Measurements from ENCODE around the gene DKK3.

The DKK3 gene

GRCh38 chr11:11981840-11982239, 26.6 kb downstream of the DKK3 start:
- DNase-seq (ENCODE audit: low read depth in 2 of 2), result no peak

- no peak for DNase-seq (ENCODE audit: low read depth in 2 of 2)
These were observed 27.1 kb downstream of the DKK3 start for GRCh38 chr11:11981364-11981763.

DNA sequence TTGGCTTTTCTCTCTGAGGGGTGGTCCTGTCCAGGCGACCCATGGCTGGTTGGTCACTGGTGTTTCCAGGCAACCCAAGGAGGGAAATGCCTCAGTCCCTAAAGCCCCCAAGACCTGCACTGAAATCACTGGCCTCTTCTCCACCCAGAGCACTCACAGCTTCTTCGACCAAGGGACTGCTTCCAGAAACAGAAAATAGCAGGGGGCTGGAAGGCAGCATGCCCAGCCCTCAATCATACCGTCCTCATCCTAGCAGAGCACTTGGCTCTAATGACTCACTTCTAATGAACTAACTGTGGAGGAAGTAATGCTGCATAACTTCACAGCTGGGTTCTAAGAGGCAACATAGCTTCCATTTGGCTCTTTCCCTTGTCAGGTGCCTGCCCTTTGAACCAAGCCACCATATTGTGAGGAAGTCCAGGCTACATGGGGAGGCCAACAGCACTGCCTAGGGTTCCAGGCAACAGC, 27.6 kb downstream of the DKK3 start:
- DNase-seq (ENCODE audit: low read depth in 2 of 2), result no peak

- DNase-seq (ENCODE audit: low read depth in 2 of 2), result no peak
These were observed 28.2 kb downstream of the DKK3 start for GRCh38 chr11:11980200-11980599.

GRCh38 chr11:11979488-11980117, 28.8 kb downstream of the DKK3 start:
- DNase-seq (ENCODE audit: low read depth in 2 of 2), result no peak

- no peak for DNase-seq (ENCODE audit: low read depth in 2 of 2)
These were observed 29.5 kb downstream of the DKK3 start for GRCh38 chr11:11978792-11979487.

DNA sequence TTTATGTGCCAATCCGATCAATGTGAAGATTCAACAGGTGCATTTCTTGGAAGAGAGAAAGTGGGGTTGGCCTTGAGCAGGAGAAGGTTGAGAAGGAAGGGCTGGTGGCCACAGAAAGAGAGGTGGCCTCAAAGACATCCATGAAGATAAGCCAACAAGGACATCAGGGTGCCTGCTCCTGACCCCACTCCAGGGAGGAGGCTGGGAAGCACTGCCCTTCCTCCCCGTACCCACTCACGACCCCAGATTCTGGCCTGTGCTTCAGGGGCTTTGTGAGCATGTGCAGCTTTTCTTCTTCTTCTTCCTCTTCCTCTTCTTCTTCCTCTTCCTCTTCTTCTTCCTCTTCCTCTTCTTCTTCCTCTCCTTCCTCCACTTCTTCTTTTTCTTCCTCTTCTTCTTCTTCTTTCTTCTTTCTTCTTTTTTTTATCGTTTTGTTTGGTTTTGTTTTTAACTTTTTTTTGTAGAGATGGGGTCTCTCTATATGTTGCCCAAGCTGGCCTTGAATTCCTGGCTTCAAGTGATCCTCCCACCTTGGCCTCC, 30.3 kb downstream of the DKK3 start:
- DNase-seq (ENCODE audit: low read depth in 2 of 2), result no peak

DNA sequence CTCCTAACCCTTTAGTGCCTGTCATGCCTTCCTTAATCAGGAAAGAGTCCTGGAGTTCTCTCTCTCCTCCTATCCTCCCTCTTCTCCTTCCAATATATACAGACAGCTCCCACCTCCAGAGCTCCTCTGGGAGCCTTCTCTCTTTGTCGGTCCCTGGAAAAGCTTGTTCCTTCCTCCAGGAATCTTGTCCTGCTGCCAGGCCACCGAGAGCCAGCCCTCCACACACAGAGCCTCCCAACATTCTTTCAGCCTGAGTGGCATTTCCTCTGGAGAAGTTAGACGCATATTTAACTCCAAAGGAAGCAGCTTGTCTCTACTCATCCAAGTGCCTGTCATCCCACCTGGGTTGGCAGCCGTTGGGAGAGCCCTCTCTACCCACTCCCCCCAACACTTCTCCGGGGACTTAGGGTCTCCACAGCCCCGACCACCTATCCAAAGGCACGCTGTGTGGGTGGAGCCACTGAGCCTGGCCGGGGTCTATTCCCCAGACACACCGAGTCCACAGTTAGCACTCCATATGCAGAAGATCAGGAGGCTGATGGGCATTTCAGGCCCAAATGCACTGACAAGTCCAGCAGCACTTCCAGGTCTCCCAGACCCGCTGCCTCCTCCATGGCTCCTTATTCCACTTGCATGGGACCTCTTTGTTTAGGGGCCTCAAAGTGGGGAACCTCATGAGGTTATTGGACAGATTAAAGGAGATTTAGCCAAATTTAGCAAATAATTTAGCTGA, 31.1 kb downstream of the DKK3 start:
- DNase-seq (ENCODE audit: low read depth in 2 of 2), result no peak

DNA sequence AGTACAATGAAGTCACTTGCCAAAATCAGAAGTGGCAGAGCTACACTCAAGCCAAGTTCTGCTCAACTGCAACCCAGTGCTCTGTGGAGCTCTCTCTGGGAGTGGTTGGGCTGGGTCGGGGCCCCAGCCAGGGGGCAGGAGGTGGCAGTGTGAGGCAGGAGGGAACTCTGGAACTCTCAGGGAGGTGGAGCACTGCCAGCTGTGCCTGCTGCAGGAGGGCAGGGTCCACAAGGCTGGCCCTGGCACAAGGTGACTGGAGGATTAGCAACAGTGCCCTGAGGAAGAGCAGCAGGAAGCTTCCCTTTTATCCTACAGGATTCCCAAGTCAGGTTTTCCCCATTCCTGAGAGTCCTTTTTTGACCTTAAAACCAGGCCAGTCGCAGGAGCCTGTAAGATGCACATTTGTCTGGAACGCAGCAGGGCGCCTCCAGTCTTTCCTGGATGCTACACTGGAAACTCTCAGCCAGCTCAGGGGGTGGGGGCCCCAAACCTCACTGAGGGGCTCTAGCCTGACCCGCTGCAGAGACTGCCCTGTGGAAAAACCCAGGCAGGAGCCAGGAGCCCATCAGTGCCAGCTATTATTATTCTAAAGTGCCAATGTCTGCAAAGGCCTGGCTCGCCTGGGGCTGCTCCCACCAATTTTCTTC, 31.8 kb downstream of the DKK3 start:
- DNase-seq (ENCODE audit: low read depth in 2 of 2), result no peak

DNA sequence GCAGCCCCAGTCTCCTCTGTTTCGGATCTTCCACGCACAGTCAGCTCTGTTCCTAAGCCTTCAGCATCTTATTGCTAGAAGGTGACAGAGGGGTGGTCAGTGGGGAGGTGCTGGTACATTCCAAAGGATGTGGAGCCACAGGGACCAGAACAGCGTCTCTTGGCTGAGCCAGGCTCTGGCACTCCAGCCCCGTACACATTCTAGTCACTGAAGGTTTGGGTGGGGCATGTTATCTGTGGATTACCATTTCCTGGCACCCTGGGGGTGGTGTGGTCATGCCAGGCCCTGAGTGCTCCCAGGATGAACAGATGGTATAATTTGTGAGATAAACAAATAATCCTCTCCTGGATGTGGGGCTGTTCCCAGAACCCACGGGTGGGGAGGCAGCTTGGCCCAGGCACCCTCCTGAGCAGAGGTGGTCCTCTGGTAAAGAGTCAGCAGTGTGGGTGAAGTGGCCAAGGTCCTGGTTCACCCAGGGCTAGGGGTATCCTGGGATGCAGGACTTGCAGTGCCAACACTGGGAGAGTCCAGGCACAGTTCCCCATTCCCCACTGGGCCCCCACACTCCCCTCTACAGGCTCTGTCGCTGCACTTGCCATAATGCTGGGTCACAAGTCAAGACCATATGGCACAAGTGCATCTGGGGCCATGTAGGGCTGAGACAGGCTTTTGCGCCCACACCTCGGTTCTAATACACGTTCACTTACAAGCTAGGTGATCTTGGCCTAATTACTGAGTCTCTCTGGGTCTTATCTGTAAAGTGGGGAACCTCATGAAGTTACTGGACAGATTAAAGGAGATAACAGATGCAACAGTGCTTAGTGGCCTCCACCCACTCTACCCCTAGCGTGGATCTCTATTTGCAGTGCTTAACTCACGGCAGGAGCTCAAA, 33.0 kb downstream of the DKK3 start:
- no peak for DNase-seq (ENCODE audit: low read depth in 2 of 2)

DNA sequence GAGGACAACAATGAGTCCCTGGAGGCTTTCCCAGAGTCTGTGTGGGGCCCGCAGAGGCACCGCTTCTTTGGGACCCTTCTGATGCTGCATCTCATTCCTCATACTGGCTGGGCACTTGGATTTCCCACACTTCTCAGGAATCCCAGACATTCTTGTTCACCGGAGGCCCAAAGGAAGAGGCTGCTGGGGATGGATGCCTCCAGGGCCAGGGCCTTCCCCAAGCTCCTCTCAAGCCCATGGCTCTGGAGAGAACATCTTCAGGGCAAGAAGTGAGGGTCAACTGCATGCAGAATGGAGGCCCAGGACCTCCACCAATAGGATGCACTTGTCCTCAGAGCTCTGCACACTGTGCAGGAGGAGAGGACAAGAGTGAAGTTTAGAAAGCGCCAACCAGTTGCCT, 34.6 kb downstream of the DKK3 start:
- DNase-seq (ENCODE audit: low read depth in 2 of 2), result no peak

- DNase-seq (ENCODE audit: low read depth in 2 of 2), result no peak
These were observed 35.0 kb downstream of the DKK3 start for GRCh38 chr11:11973361-11973800.

DNA sequence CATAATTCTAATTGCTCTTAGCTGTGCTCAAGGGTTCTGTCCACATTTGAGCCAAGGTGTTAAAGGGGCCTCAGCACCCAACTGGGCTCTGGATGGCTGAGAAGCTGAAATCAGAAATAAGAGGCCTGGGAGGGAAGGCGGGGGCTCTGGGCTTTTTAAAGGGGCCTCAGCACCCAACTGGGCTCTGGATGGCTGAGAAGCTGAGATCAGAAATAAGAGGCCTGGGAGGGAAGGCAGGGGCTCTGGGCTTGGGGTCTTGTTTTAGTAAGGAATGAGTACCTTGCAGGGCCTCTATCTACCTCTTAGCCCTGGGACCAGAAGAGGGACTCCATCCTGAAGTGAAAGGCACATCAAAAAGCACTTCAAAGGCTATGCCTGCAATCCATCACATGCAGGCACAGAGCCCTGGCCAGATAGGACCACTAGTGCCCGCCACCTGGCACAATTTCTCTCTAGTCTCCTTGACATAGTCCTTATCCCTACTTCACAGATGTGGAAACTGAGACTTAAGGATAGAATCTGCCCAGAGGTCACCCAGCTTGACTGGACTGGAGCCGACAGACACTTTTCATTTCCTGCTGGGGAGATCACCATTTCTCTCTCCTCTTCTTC, 35.6 kb downstream of the DKK3 start:
- DNase-seq (ENCODE audit: low read depth in 2 of 2), result no peak

- DNase-seq (ENCODE audit: low read depth in 2 of 2), result no peak
These were observed 36.4 kb downstream of the DKK3 start for GRCh38 chr11:11971906-11972547.

GRCh38 chr11:11970556-11970955, 37.9 kb downstream of the DKK3 start:
- no peak for DNase-seq (ENCODE audit: low read depth in 2 of 2)

DNA sequence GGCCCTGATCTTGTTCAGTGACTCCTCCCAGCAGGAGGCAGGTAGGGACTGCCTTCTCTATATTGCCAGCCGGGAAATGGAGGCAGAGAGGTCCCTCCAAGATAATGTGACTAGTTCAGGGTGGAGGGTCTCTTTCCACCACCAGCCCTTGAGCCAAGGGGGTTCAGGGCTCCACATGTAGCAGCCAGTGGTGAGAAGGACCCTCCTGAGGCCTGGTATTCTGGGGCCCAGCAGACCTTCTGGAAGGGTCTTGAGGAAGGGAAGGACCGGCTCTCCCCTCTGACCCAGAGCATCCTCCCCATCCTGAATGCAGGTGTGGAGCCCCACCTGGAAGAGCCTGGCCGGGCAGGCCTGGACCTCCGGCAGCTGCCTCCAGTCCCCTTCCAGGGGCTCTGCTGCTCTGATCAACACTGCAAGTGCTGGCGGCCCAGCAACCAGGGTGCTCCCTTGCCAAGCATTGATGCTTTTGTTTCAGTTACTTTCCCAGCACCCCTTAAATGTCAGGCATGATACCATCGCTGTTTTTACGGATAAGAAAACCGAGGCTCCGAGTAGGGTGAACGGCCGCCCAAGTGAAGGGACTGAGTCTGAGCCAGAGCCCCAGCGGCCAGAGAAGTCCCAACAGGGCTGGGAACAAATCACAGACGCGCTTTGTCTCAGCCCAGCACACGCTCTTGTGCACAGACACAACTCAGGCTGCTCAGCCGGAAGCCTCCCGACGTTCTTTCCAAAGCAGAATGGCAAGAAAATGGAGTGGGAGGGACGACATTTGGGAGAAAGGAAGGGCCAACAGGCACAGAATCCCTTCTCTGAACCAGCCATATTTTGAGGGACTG, 38.8 kb downstream of the DKK3 start:
- no peak for DNase-seq (ENCODE audit: low read depth in 2 of 2)

DNA sequence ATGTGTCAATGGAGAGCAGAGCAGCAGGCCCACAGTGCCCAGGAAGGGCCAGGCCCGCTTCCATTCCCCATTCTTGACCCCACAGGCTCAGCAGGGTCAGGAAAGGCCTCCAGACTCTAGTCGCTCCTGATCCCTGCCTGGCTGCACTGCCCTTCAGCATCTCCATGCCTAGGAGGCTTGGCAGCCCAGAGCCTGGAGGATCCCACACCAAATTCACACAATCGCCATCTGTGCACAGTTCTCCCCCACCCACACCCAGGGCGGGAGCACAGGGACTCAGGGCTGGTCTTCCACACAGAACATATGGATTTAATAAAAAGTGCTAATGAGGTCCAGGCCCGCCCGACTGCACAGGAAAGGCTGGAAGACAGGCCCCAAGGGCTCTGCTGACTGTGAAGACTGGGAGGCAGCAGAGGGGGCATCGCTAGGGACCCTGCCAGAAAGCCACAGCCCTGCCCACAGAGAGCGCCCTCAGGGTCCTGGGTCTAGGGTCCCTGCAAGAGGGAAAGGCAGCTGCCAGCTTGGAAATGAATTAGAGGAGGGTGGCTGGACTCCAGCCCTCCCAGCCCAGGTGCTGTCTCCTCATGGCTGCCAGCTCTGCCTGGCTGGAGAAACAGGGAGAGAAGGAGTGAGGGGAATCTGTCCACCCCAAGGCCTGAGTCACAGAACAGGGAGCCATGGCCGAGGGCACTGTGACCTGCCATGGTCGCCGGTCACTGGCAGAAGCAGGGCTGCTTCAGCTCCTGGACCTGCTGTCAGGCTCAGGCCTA, 39.7 kb downstream of the DKK3 start:
- no peak for DNase-seq (ENCODE audit: low read depth in 2 of 2)

Measured in stimulated activated CD8-positive, alpha-beta memory T cell treated with anti-CD3 and anti-CD28 coated beads, Interleukin-15, amount 100 ng/mL, for 48 hours (primary cell).